K562 treated with DMSO at 1 percent for 24 hours (cell line): ENCODE measurements around the gene ADCY2. TPM values are rescaled to one million over a fixed set of nuclear protein-coding genes. Genes with fewer than 3 reads are reported as not detected.

Experiments
- total RNA-seq: library from RNA; unstranded; fragments of 300-600 nt; gene quantifications from 2 replicates; pipeline ENCODE4 v1.2.3, GENCODE V29; 2022; ENCODE audit warnings: low read depth; ENCODE audit not compliant: insufficient read depth

The ADCY2 gene
- not detected in 2 replicates for total RNA-seq

DNA sequence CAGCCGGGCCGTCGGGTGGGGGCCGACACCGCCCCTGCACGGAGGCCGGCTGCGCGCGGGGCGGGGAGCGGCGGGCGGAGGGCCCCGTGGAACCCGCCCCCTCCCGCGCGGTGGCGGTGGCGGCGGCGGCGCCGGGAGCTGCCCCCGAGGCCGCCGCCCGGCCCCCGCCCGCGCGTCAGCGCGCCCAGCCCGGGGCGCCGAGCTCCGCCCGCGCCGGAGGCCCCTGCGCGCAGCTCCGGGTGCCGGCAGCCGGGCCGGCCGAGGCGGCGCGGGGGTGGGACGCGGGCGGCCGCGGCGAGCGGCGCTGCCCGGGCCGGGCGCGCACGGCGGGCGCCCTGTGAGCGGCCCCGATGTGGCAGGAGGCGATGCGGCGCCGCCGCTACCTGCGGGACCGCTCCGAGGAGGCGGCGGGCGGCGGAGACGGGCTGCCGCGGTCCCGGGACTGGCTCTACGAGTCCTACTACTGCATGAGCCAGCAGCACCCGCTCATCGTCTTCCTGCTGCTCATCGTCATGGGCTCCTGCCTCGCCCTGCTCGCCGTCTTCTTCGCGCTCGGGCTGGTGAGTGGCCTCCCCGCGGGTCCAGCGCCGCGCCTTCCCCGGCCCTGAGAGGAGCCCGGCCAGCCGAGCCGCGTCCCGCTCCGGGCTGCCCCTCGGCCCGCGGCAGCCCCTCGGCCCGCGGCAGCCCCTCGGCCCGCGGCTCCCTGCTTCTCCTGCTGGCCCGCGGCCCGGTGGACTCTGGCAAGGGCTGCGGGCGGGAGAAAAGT lies at the start of gene ADCY2:
ADCY2 (plus strand) TSS at position 192 of the 766 bp plus-strand sequence; CDS start at position 351, 159 bp downstream.

DNA sequence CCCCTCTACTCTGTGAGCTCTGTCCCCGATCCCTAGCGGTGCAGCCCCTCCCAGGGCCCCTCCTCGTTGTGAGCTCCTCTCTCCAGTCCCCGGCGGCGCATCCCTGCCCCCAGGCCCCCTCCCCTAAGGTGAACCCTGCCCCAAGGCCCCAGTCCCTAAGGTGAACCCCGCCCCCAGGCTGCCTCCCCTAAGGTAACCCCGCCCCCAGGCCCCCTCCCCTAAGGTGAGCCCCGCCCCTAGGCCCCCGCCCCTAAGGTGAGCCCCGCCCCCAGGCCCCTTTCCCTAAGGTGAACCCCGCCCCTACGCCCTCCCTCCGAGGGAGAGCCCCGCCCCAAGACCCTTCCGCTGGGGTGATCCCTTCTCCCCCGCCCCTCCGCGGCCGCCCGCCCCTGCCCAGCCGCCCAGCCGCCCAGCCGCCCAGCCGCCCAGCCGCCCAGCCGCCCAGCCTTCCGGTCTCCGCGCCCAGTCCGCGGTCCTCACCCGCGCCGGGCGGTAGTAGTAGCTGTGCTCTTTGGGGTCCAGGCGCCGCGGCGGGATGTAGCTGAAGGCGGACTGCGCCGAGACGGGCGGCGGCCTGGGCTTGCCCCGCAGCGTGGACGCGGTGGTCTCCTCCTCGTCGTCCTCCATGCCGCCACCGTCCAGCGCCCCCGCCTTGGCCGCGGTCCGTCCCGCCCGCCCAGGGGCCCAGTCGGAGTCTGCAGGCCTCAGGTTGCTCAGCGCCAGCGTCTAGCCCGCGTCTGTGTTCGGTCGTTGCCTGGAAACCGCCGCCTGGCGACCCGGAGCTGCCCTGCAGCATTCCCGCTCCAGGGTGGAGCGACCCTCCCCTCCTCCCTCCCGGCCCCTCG lies 454.7 kb downstream of the ADCY2 start, which contains the start of gene CFAP90:
CFAP90 (minus strand) TSS at position 739 of the 845 bp plus-strand sequence; CDS start at position 627, 112 bp downstream.

DNA sequence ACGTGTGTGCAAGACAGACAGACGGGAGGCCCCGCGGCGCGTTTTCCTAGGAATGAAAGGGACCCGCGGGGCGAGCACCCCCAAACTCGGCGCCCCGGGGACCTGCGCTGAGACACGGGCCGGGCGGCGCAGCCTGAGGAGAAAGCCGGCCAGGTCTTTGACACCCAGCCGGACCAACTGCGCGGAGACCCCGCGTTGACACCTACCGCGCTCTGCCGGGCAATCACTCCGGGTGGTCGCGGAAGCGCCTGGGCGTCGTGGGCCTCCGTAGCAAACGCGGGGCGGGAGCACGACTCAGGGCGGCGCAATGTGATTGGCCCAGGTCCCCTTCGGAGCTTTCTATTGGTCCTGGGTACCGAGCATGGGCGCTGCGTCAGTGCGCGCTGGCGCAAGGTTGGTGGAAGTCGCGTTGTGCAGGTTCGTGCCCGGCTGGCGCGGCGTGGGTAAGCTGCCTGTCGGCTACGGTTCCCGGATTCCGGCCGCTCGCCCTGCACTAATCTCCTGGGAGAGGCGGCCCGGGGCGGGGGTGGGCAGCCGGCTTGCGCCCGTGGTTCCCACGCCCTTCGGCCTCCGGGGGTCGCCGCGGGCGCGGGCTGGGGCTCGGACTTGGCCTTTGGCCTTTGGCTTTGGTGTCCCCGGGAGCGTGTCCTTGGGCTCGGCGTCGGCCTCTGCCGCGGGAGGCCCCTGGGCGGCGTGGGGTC lies 473.0 kb downstream of the ADCY2 start, which contains the start of the genes FASTKD3 and MTRR:
FASTKD3 (minus strand) TSS at position 259 of the 701 bp plus-strand sequence. CDS start 948 bp downstream, outside the sequence.
MTRR (plus strand) TSS at position 376 of the 701 bp plus-strand sequence. CDS start 1,647 bp downstream, outside the sequence.

